Panc1 (cell line): ENCODE measurements around the gene DNAAF9. TPM values are rescaled to one million over a fixed set of nuclear protein-coding genes. Genes with fewer than 3 reads are reported as not detected.

Experiments used
- ATAC-seq: fragments of 200-7000 bp; cut with Tn5 transposase; 2 replicates; pipeline ENCODE4 v1.9.1; 2020; ENCODE audit warnings: mild to moderate bottlenecking, moderate library complexity
- Bru-seq: library from RNA; stranded (reverse); fragments of 400-500 nt; gene quantifications from one replicate; lab custom pipeline; 2021; lab: Mats Ljungman, UMichigan
- BruChase-seq, 2 experiments: library from RNA; stranded (reverse); fragments of 400-500 nt; gene quantifications; one replicate each; lab custom pipeline; 2021; lab: Mats Ljungman, UMichigan
- BruUV-seq: library from RNA; stranded (reverse); fragments of 400-500 nt; replicated peaks from 2 replicates; lab custom pipeline; 2021; lab: Mats Ljungman, UMichigan
- CTCF ChIA-PET: fragments of 300-600 bp; sonication (Branson Sonifier 250); formaldehyde crosslinking; loops from one replicate; lab custom pipeline; 2022; ENCODE audit warnings: antibody characterized with exemption; lab: Charles Lee
- POLR2A ChIA-PET: fragments of 300-600 bp; sonication (Branson Sonifier 250); formaldehyde crosslinking; loops from one replicate; lab custom pipeline; 2022; ENCODE audit warnings: antibody characterized with exemption; lab: Charles Lee
- DNase-seq: peaks from one replicate; pipeline ENCODE4 v3.0.0-alpha.2; 2010; ENCODE audit warnings: low read depth, low spot score
- H3K27ac ChIP-seq: 2 replicates; pipeline ENCODE4 v1.5.1; 2011; ENCODE audit warnings: mild to moderate bottlenecking, low read length, inconsistent platforms
- H3K27me3 ChIP-seq: fragments of 200-500 bp; sonication (Bioruptor generic); 2 replicates; pipeline ENCODE4 v1.6.0; 2014; ENCODE audit warnings: low read length, inconsistent platforms; ENCODE audit not compliant: control insufficient read depth, insufficient read depth
- H3K36me3 ChIP-seq: fragments of 200-500 bp; sonication (Bioruptor generic); 2 replicates; pipeline ENCODE4 v1.5.1; 2014; ENCODE audit warnings: inconsistent platforms, mild to moderate bottlenecking, low read length, moderate library complexity; ENCODE audit not compliant: control insufficient read depth, insufficient read depth
- H3K4me1 ChIP-seq: 2 replicates; pipeline ENCODE4 v1.5.1; 2011; ENCODE audit warnings: inconsistent platforms, mild to moderate bottlenecking, low read length, moderate library complexity; ENCODE audit not compliant: control insufficient read depth, insufficient read depth
- H3K4me3 ChIP-seq, 2 experiments: 2 replicates each; pipeline ENCODE4 v1.5.1; 2011 to 2012; ENCODE audit warnings: low read depth in 2 of 2, low read length in 2 of 2, mild to moderate bottlenecking in 2 of 2, inconsistent platforms in 1 of 2, moderate library complexity in 1 of 2
- H3K9me3 ChIP-seq: fragments of 200-500 bp; sonication (Bioruptor generic); 2 replicates; pipeline ENCODE4 v1.5.1; 2014; ENCODE audit warnings: low read depth, mild to moderate bottlenecking, inconsistent platforms, low read length, moderate library complexity; ENCODE audit not compliant: control insufficient read depth, insufficient read depth
- POLR2AphosphoS5 ChIP-seq: IDR thresholded peaks from 2 replicates; pipeline ENCODE4 v1.6.1; 2012; ENCODE audit warnings: mild to moderate bottlenecking, low read depth, low read length, moderate library complexity
- SIN3A ChIP-seq: IDR thresholded peaks from 2 replicates; pipeline ENCODE4 v1.6.1; 2012; ENCODE audit warnings: low read depth, mild to moderate bottlenecking, low read length, moderate library complexity, borderline replicate concordance; ENCODE audit not compliant: insufficient read depth
- TCF7L2 ChIP-seq: IDR thresholded peaks from 2 replicates; pipeline ENCODE4 v1.6.1; 2011; ENCODE audit warnings: mild to moderate bottlenecking, low read depth, low read length, inconsistent platforms
- in situ Hi-C: cut with HindIII; loops from 2 replicates; pipeline ENCODE4 v1.10.0; 2016; ENCODE audit warnings: low sequenced_read_pairs, low pct_unique_long_range_greater_than_20kb
- intact Hi-C: fragments of 100-400 bp; cut with micrococcal nuclease; formaldehyde crosslinking; loops from one replicate; pipeline ENCODE4 v1.10.0; 2022; ENCODE audit not compliant: unreplicated experiment
- long read RNA-seq: library from polyadenylated mRNA; unstranded; transcript quantifications from one replicate; pipeline ENCODE4 v2.0.0, GENCODE V29; 2021; ENCODE audit not compliant: unreplicated experiment
- polyA plus RNA-seq: library from polyadenylated mRNA; unstranded; fragments of >200 nt; gene quantifications from one replicate; pipeline ENCODE4 v1.2.1, GENCODE V29; 2012; ENCODE audit warnings: missing spikeins; ENCODE audit not compliant: insufficient read length
- total RNA-seq: library from RNA; stranded (reverse); gene quantifications from one replicate; pipeline ENCODE4 v1.2.1, GENCODE V29; 2021; ENCODE audit not compliant: unreplicated experiment
- TF ChIP-seq, protein P1 (sequence below), 2 experiments: IDR thresholded peaks; 2 replicates each; pipeline ENCODE4 v1.6.1; 2011 to 2012; ENCODE audit warnings: low read depth in 2 of 2, control low read depth in 1 of 2, low read length in 1 of 2, mild to moderate bottlenecking in 1 of 2, moderate library complexity in 1 of 2; ENCODE audit not compliant: insufficient read depth in 1 of 2
- TF ChIP-seq, protein P2 (sequence below): fragments of 450-650 bp; IDR thresholded peaks from 2 replicates; pipeline ENCODE4 v1.5.1; 2017; ENCODE audit warnings: mild to moderate bottlenecking

Gene DNAAF9
- 7.4 TPM for total RNA-seq
- polyA plus RNA-seq: 5.0 TPM
- Bru-seq, nascent RNA: percentile 69 among the genes with signal in this experiment
- BruChase-seq, experiment 1, labeled RNA remaining after a 2-hour chase: percentile 65 among the genes with signal in this experiment
- BruChase-seq, experiment 2, labeled RNA remaining after a 6-hour chase: percentile 63 among the genes with signal in this experiment
- long read RNA-seq, partial matches to known transcripts: 11 of 16 reads
- long read RNA-seq, other reads (novel, unspliced or antisense): 5 of 16 reads

DNA sequence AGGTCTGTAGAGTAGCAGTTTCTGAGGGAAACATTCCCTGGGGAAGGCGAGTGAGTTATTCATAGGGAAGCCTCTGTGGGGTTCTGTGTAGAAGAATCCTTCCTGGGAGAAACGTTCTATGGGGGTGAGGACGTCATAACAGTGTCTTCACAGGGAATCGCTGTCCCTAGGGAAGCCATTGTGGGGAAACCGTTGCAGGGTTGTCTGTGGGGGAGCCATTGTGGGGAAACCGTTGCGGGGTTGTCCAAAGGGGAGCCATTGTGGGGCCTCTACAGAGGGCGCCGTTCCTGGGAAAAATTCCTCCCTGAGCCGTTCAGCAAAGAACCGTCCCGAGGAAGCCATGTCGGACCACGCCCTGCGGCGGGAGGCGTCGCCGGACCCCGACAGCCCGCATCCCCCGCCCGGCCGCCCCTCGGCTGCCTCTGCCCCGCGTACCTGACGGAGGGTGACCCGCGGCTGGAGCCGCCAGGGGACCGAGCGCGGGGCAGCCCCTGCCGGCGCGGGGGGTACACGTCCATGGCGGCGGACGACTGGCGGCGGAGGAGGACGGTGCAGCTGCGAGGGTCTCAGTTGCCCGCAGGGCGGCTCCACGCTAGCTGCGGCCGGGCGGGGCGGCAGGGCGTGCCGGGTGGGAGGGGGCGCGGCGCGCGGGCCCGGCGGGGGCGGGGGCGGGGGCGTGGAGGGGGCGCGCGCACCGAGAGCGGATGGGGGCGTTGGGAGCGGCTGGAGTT is at the start of gene DNAAF9:
TSS of gene DNAAF9 (minus strand) at position 630 of the 731 bp plus-strand sequence. CDS start at position 518, 112 bp downstream.
- Histone ChIP-seq H3K4me1 (peaks cover 12% of the 10 kb centered on the region), H3K4me3 (peak within 1 kb of the TSS; percentile 85 to 87), H3K9me3 (no peaks in the 10 kb centered on the region), H3K27ac (peak within 1 kb of the TSS; percentile 88), H3K27me3 (0 out of 2 replicates have a peak, but pooled peaks cover 1% of the 10 kb centered on the region), H3K36me3 (no peaks in the 10 kb centered on the region)
- BruUV-seq: no TSS peak
- in situ Hi-C loops: no loop called here
- ATAC-seq: peak; percentile 81
- intact Hi-C loops: no loop called here
- no peak for TF ChIP-seq TCF7L2
- no peak for TF ChIP-seq POLR2AphosphoS5
- TF ChIP-seq, protein P1, sequence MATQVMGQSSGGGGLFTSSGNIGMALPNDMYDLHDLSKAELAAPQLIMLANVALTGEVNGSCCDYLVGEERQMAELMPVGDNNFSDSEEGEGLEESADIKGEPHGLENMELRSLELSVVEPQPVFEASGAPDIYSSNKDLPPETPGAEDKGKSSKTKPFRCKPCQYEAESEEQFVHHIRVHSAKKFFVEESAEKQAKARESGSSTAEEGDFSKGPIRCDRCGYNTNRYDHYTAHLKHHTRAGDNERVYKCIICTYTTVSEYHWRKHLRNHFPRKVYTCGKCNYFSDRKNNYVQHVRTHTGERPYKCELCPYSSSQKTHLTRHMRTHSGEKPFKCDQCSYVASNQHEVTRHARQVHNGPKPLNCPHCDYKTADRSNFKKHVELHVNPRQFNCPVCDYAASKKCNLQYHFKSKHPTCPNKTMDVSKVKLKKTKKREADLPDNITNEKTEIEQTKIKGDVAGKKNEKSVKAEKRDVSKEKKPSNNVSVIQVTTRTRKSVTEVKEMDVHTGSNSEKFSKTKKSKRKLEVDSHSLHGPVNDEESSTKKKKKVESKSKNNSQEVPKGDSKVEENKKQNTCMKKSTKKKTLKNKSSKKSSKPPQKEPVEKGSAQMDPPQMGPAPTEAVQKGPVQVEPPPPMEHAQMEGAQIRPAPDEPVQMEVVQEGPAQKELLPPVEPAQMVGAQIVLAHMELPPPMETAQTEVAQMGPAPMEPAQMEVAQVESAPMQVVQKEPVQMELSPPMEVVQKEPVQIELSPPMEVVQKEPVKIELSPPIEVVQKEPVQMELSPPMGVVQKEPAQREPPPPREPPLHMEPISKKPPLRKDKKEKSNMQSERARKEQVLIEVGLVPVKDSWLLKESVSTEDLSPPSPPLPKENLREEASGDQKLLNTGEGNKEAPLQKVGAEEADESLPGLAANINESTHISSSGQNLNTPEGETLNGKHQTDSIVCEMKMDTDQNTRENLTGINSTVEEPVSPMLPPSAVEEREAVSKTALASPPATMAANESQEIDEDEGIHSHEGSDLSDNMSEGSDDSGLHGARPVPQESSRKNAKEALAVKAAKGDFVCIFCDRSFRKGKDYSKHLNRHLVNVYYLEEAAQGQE (IDR thresholded peaks at IDR 0.05; ENCODE audit: insufficient read depth in 1 of 2, low read depth in 2 of 2, low read length in 1 of 2): no peak
- peak; percentile 93 for TF ChIP-seq SIN3A
- TF ChIP-seq, protein P2, sequence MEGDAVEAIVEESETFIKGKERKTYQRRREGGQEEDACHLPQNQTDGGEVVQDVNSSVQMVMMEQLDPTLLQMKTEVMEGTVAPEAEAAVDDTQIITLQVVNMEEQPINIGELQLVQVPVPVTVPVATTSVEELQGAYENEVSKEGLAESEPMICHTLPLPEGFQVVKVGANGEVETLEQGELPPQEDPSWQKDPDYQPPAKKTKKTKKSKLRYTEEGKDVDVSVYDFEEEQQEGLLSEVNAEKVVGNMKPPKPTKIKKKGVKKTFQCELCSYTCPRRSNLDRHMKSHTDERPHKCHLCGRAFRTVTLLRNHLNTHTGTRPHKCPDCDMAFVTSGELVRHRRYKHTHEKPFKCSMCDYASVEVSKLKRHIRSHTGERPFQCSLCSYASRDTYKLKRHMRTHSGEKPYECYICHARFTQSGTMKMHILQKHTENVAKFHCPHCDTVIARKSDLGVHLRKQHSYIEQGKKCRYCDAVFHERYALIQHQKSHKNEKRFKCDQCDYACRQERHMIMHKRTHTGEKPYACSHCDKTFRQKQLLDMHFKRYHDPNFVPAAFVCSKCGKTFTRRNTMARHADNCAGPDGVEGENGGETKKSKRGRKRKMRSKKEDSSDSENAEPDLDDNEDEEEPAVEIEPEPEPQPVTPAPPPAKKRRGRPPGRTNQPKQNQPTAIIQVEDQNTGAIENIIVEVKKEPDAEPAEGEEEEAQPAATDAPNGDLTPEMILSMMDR: peak; percentile 58
- DNase-seq: no peak
- ChIA-PET CTCF (no interaction called here), POLR2A (interaction anchor here (0.6 kb wide), 2 partner anchors 77 to 99 kb away, joined by 3 read pairs; no protein-coding TSS in a partner anchor)

DNA sequence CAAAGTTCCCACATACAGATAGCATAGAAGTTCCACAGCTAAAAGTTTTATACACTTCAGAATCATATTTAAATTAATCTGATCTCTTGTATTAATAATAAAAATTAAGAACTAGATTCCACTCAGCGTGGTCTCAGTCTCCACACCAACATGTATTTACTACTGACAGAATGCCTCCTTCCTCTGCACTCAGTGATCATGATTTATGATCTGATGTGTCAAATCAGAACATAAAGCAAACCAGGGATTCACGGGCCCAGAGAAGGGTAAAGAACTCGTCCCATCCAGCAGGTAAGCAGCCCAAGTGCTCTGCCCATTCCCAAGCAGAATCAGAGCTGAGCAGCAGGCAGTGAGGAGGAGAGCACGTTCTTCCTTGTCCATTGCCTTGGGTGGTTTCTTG is 49.2 kb upstream of the DNAAF9 start:
- Histone ChIP-seq H3K4me1 (no peaks in the 10 kb centered on the region), H3K27ac (no peak overlapping the region), H3K36me3 (no peaks in the 10 kb centered on the region), H3K9me3 (no peaks in the 10 kb centered on the region), H3K4me3 (no peak overlapping the region), H3K27me3 (no peaks in the 10 kb centered on the region)
- ChIA-PET CTCF (no interaction called here), POLR2A (no interaction called here)
- ATAC-seq: no peak
- in situ Hi-C loops: no loop called here
- TF ChIP-seq SIN3A: no peak
- TF ChIP-seq, protein P2: no peak
- TF ChIP-seq POLR2AphosphoS5: no peak
- no peak for TF ChIP-seq TCF7L2
- TF ChIP-seq, protein P1 (IDR thresholded peaks at IDR 0.05; ENCODE audit: insufficient read depth in 1 of 2, low read depth in 2 of 2, low read length in 1 of 2): no peak
- intact Hi-C loops: no loop called here
- DNase-seq: no peak
- no TSS peak for BruUV-seq
